Activated CD4-positive, alpha-beta T cell treated with anti-CD3 and anti-CD28 coated beads, Interleukin-2, amount 10 ng/mL, durations not matched to agents 7 days and 5 days (primary cell): ENCODE results near the gene MUC21. TPM values are rescaled to one million over a fixed set of nuclear protein-coding genes. Genes with fewer than 3 reads are reported as not detected.
A peak's percentile ranks its signal among the peaks of the same experiment; 100 is the strongest.

Experiments
- CTCF ChIA-PET: fragments of 350-600 bp; sonication (Branson Sonifier 250); formaldehyde crosslinking; loops from one replicate; lab custom pipeline; 2021; ENCODE audit warnings: antibody characterized with exemption; lab: Charles Lee
- POLR2A ChIA-PET: fragments of 350-600 bp; sonication (Branson Sonifier 250); formaldehyde crosslinking; loops from one replicate; lab custom pipeline; 2021; ENCODE audit warnings: antibody characterized with exemption; lab: Charles Lee
- DNase-seq: peaks from one replicate; pipeline ENCODE4 v3.0.0-alpha.2; 2020
- H3K27ac Mint-ChIP-seq: one replicate; pipeline ENCODE4 v1.8.0; 2021; ENCODE audit warnings: mild to moderate bottlenecking, moderate library complexity, mixed read lengths
- H3K27me3 Mint-ChIP-seq: one replicate; pipeline ENCODE4 v1.8.0; 2021; ENCODE audit warnings: mixed read lengths
- H3K36me3 Mint-ChIP-seq: one replicate; pipeline ENCODE4 v1.8.0; 2021; ENCODE audit warnings: low read depth, mixed read lengths
- H3K4me1 Mint-ChIP-seq: one replicate; pipeline ENCODE4 v1.8.0; 2021; ENCODE audit warnings: mixed read lengths
- H3K4me3 Mint-ChIP-seq: one replicate; pipeline ENCODE4 v1.8.0; 2021; ENCODE audit warnings: mild to moderate bottlenecking, moderate library complexity, mixed read lengths
- H3K9me3 Mint-ChIP-seq: one replicate; pipeline ENCODE4 v1.8.0; 2021; ENCODE audit warnings: mixed read lengths
- total RNA-seq, 2 experiments: library from RNA; stranded (reverse); gene quantifications; one replicate each; pipeline ENCODE4 v1.2.3, GENCODE V29; 2021

The MUC21 gene
- total RNA-seq, 2 experiments from 2014 or later: not detected

- Mint-ChIP-seq H3K36me3 (no peaks in the 10 kb centered on the region), H3K4me3 (no peak overlapping the region), H3K4me1 (no peaks in the 10 kb centered on the region), H3K27me3 (peaks cover 19% of the 10 kb centered on the region), H3K9me3 (no peaks in the 10 kb centered on the region), H3K27ac (no peak overlapping the region)
- POLR2A ChIA-PET: no interaction called here
- no peak for DNase-seq
- CTCF ChIA-PET: interaction anchor here (0.6 kb wide), 1 partner anchor 524 kb away, joined by 3 read pairs; no protein-coding TSS in a partner anchor
Observed at GRCh38 chr6:30974490-30975252, 8.8 kb upstream of the MUC21 start.

- H3K9me3 Mint-ChIP-seq: no peaks in the 10 kb centered on the region
- peaks cover 30% of the 10 kb centered on the region for H3K27me3 Mint-ChIP-seq
- no peak overlapping the region for H3K4me3 Mint-ChIP-seq
- H3K4me1 Mint-ChIP-seq: no peaks in the 10 kb centered on the region
- ChIA-PET CTCF (interaction anchor here (1.0 to 1.2 kb wide), 2 partner anchors 10 to 100 kb away, joined by 3 read pairs; no protein-coding TSS in a partner anchor), POLR2A (no interaction called here)
- DNase-seq: no peak
- H3K36me3 Mint-ChIP-seq: no peaks in the 10 kb centered on the region
- H3K27ac Mint-ChIP-seq: no peak overlapping the region
Observed at GRCh38 chr6:30979141-30979540, 4.4 kb upstream of the MUC21 start.

- Mint-ChIP-seq H3K27ac (no peak overlapping the region), H3K9me3 (no peaks in the 10 kb centered on the region), H3K36me3 (no peaks in the 10 kb centered on the region), H3K4me1 (no peaks in the 10 kb centered on the region), H3K4me3 (no peak overlapping the region), H3K27me3 (peaks cover 30% of the 10 kb centered on the region)
- CTCF ChIA-PET: interaction anchor here (1.0 kb wide), 1 partner anchor 9 kb away, joined by 3 read pairs; no protein-coding TSS in a partner anchor
- POLR2A ChIA-PET: no interaction called here
- DNase-seq: no peak
Observed at GRCh38 chr6:30979690-30980089, 3.8 kb upstream of the MUC21 start.

- Mint-ChIP-seq H3K4me1 (no peaks in the 10 kb centered on the region), H3K9me3 (no peaks in the 10 kb centered on the region), H3K27ac (no peak overlapping the region), H3K36me3 (no peaks in the 10 kb centered on the region), H3K4me3 (no peak overlapping the region), H3K27me3 (peaks cover 28% of the 10 kb centered on the region)
- ChIA-PET CTCF (interaction anchor here (1.3 to 1.6 kb wide), 2 partner anchors 9 to 15 kb away, joined by 3 read pairs; no protein-coding TSS in a partner anchor), POLR2A (no interaction called here)
- DNase-seq: no peak
Observed at GRCh38 chr6:30981942-30982772, 1.4 kb upstream of the MUC21 start.

GRCh38 chr6:30985490-30985889, 2.0 kb downstream of the MUC21 start:
- Mint-ChIP-seq H3K27ac (no peak overlapping the region), H3K4me3 (no peak overlapping the region), H3K4me1 (peaks cover 10% of the 10 kb centered on the region), H3K27me3 (peaks cover 14% of the 10 kb centered on the region), H3K36me3 (no peaks in the 10 kb centered on the region), H3K9me3 (no peaks in the 10 kb centered on the region)
- POLR2A ChIA-PET: interaction anchor here (0.6 kb wide), 1 partner anchor 19 kb away, joined by 3 read pairs; no protein-coding TSS in a partner anchor
- DNase-seq: no peak
- CTCF ChIA-PET: interaction anchor here (1.0 kb wide), 1 partner anchor 13 kb away, joined by 3 read pairs; no protein-coding TSS in a partner anchor

- Mint-ChIP-seq H3K4me1 (peaks cover 17% of the 10 kb centered on the region), H3K27ac (no peak overlapping the region), H3K36me3 (no peaks in the 10 kb centered on the region), H3K27me3 (peaks cover 7% of the 10 kb centered on the region), H3K4me3 (no peak overlapping the region), H3K9me3 (no peaks in the 10 kb centered on the region)
- ChIA-PET CTCF (interaction anchor here (1.4 kb wide), 1 partner anchor 63 kb away, joined by 3 read pairs; no protein-coding TSS in a partner anchor), POLR2A (no interaction called here)
- no peak for DNase-seq
Observed at GRCh38 chr6:30987304-30987703, 3.8 kb downstream of the MUC21 start.

GRCh38 chr6:30988209-30988825, 4.8 kb downstream of the MUC21 start:
- Mint-ChIP-seq H3K4me1 (peaks cover 17% of the 10 kb centered on the region), H3K4me3 (no peak overlapping the region), H3K36me3 (no peaks in the 10 kb centered on the region), H3K27me3 (peaks cover 2% of the 10 kb centered on the region), H3K9me3 (no peaks in the 10 kb centered on the region), H3K27ac (no peak overlapping the region)
- no peak for DNase-seq
- ChIA-PET POLR2A (no interaction called here), CTCF (interaction anchor here (1.2 to 1.4 kb wide), 2 partner anchors 9 to 62 kb away, joined by 3 read pairs; no protein-coding TSS in a partner anchor)

GRCh38 chr6:30990422-30991086, 7.0 kb downstream of the MUC21 start:
- Mint-ChIP-seq H3K9me3 (peaks cover 2% of the 10 kb centered on the region), H3K4me1 (peaks cover 17% of the 10 kb centered on the region), H3K27me3 (no peaks in the 10 kb centered on the region), H3K4me3 (peak overlapping the region; percentile 43), H3K36me3 (no peaks in the 10 kb centered on the region), H3K27ac (peak overlapping the region; percentile 61)
- DNase-seq: peak; percentile 58
- ChIA-PET CTCF (interaction anchor here (0.6 to 2.7 kb wide), 4 partner anchors 8 to 297 kb away, joined by 3 to 7 read pairs (median 4); no protein-coding TSS in a partner anchor), POLR2A (no interaction called here)

- no peak overlapping the region for H3K27ac Mint-ChIP-seq
- H3K36me3 Mint-ChIP-seq: no peaks in the 10 kb centered on the region
- H3K27me3 Mint-ChIP-seq: no peaks in the 10 kb centered on the region
- POLR2A ChIA-PET: no interaction called here
- CTCF ChIA-PET: interaction anchor here (0.6 kb wide), 2 partner anchors 88 to 607 kb away, joined by 3 to 5 read pairs; no protein-coding TSS in a partner anchor
- H3K4me3 Mint-ChIP-seq: no peak overlapping the region
- no peak for DNase-seq
- H3K9me3 Mint-ChIP-seq: peaks cover 2% of the 10 kb centered on the region
- H3K4me1 Mint-ChIP-seq: peaks cover 17% of the 10 kb centered on the region
Observed at GRCh38 chr6:30991891-30992290, 8.4 kb downstream of the MUC21 start.

GRCh38 chr6:30997301-30997700, 13.8 kb downstream of the MUC21 start:
- peaks cover 2% of the 10 kb centered on the region for H3K9me3 Mint-ChIP-seq
- no peak for DNase-seq
- H3K27ac Mint-ChIP-seq: no peak overlapping the region
- H3K36me3 Mint-ChIP-seq: no peaks in the 10 kb centered on the region
- peaks cover 2% of the 10 kb centered on the region for H3K4me1 Mint-ChIP-seq
- CTCF ChIA-PET: interaction anchor here (1.2 kb wide), 1 partner anchor 15 kb away, joined by 3 read pairs; no protein-coding TSS in a partner anchor
- H3K27me3 Mint-ChIP-seq: no peaks in the 10 kb centered on the region
- POLR2A ChIA-PET: no interaction called here
- H3K4me3 Mint-ChIP-seq: no peak overlapping the region

- H3K36me3 Mint-ChIP-seq: no peaks in the 10 kb centered on the region
- H3K4me1 Mint-ChIP-seq: peaks cover 2% of the 10 kb centered on the region
- ChIA-PET POLR2A (no interaction called here), CTCF (interaction anchor here (1.7 kb wide), 1 partner anchor 9 kb away, joined by 4 read pairs; no protein-coding TSS in a partner anchor)
- H3K4me3 Mint-ChIP-seq: no peak overlapping the region
- peaks cover 2% of the 10 kb centered on the region for H3K9me3 Mint-ChIP-seq
- H3K27me3 Mint-ChIP-seq: no peaks in the 10 kb centered on the region
- H3K27ac Mint-ChIP-seq: no peak overlapping the region
- DNase-seq: no peak
Observed at GRCh38 chr6:30998785-30999184, 15.3 kb downstream of the MUC21 start.
